ENCODE results near the gene RPS6KA5.

The RPS6KA5 gene

GRCh38 chr14:90924621-90925340 is 135.7 kb downstream of the RPS6KA5 start:
- no peak for DNase-seq

GRCh38 chr14:90922141-90922540 is 138.3 kb downstream of the RPS6KA5 start:
- DNase-seq: no peak

GRCh38 chr14:90911121-90911520 is 149.3 kb downstream of the RPS6KA5 start:
- DNase-seq: no peak

GRCh38 chr14:90907178-90907577 is 153.3 kb downstream of the RPS6KA5 start:
- DNase-seq: no peak

- no peak for DNase-seq
Measured at GRCh38 chr14:90905531-90905930, 154.9 kb downstream of the RPS6KA5 start.

GRCh38 chr14:90903101-90903500 is 157.3 kb downstream of the RPS6KA5 start:
- DNase-seq: peak; percentile 16

- no peak for DNase-seq
Measured at GRCh38 chr14:90900476-90901083, 159.9 kb downstream of the RPS6KA5 start.

- no peak for DNase-seq
Measured at GRCh38 chr14:90897022-90897421, 163.4 kb downstream of the RPS6KA5 start.

- DNase-seq: no peak
Measured at GRCh38 chr14:90894241-90894640, 166.2 kb downstream of the RPS6KA5 start.

- no peak for DNase-seq
Measured at GRCh38 chr14:90893510-90893909, 166.9 kb downstream of the RPS6KA5 start.

- no peak for DNase-seq
Measured at GRCh38 chr14:90892970-90893369, 167.5 kb downstream of the RPS6KA5 start.

- DNase-seq: no peak
Measured at GRCh38 chr14:90891326-90891725, 169.1 kb downstream of the RPS6KA5 start.

- no peak for DNase-seq
Measured at GRCh38 chr14:90890322-90891020, 170.0 kb downstream of the RPS6KA5 start.

GRCh38 chr14:90886297-90886815 is 174.1 kb downstream of the RPS6KA5 start:
- no peak for DNase-seq

GRCh38 chr14:90883782-90884181 is 176.7 kb downstream of the RPS6KA5 start:
- DNase-seq: no peak

GRCh38 chr14:90883197-90883596 is 177.2 kb downstream of the RPS6KA5 start:
- no peak for DNase-seq

- DNase-seq: no peak
Measured at GRCh38 chr14:90880282-90880681, 180.2 kb downstream of the RPS6KA5 start.

- DNase-seq: no peak
Measured at GRCh38 chr14:90874599-90874998, 185.8 kb downstream of the RPS6KA5 start.

- DNase-seq: no peak
Measured at GRCh38 chr14:90871605-90872233, 188.7 kb downstream of the RPS6KA5 start.

- no peak for DNase-seq
Measured at GRCh38 chr14:90870950-90871604, 189.4 kb downstream of the RPS6KA5 start.

- no peak for DNase-seq
Measured at GRCh38 chr14:90867501-90867900, 192.9 kb downstream of the RPS6KA5 start.

- DNase-seq: no peak
Measured at GRCh38 chr14:90866833-90867232, 193.6 kb downstream of the RPS6KA5 start.

- no peak for DNase-seq
Measured at GRCh38 chr14:90864741-90865140, 195.7 kb downstream of the RPS6KA5 start.
